BLaER1 (cell line): ENCODE measurements around the gene POLD4.
"Not testable (repeated sequence)": the region's sequence is repeated elsewhere in the genome, so short reads cannot be mapped to it uniquely, and the experiment has no call there.

ENCODE experiments used
- H3K27ac ChIP-seq: shearing (Covaris generic); formaldehyde crosslinking; 2 replicates; pipeline ENCODE4 v1.8.1; 2022
- H3K27me3 ChIP-seq: shearing (Covaris generic); formaldehyde crosslinking; 2 replicates; pipeline ENCODE4 v1.8.1; 2022
- H3K36me3 ChIP-seq: shearing (Covaris generic); formaldehyde crosslinking; 2 replicates; pipeline ENCODE4 v1.8.1; 2022
- H3K4me1 ChIP-seq: shearing (Covaris generic); formaldehyde crosslinking; 2 replicates; pipeline ENCODE4 v1.8.1; 2022
- H3K4me2 ChIP-seq: shearing (Covaris generic); formaldehyde crosslinking; 2 replicates; pipeline ENCODE4 v1.8.1; 2022
- H3K4me3 ChIP-seq: shearing (Covaris generic); formaldehyde crosslinking; 2 replicates; pipeline ENCODE4 v1.8.1; 2022
- H3K9ac ChIP-seq: shearing (Covaris generic); formaldehyde crosslinking; 2 replicates; pipeline ENCODE4 v1.8.1; 2022
- H3K9me3 ChIP-seq: shearing (Covaris generic); formaldehyde crosslinking; 2 replicates; pipeline ENCODE4 v1.8.1; 2022
- H4K20me1 ChIP-seq: shearing (Covaris generic); formaldehyde crosslinking; 2 replicates; pipeline ENCODE4 v1.8.1; 2022
- Cebpa-rat ChIP-seq: shearing (Covaris generic); IDR thresholded peaks from 2 replicates; pipeline ENCODE4 v1.8.1; 2022

Gene POLD4

GRCh38 chr11:67353317-67354074 is at the start of gene POLD4:
Gene POLD4, minus strand, starts transcription at chr11:67353546. Its CDS starts 147 bp downstream, at chr11:67353399.
- Histone ChIP-seq H3K9me3 (no peaks in the 10 kb centered on the region), H3K27ac (peak within 1 kb of the TSS; percentile 95)

GRCh38 chr11:67403085-67403484 is 49.7 kb upstream of the POLD4 start:
- Histone ChIP-seq H3K27ac (peak overlapping the region; percentile 97), H3K36me3 (peaks cover 35% of the 10 kb centered on the region)

More at GRCh38 chr11:67353317-67354074, at the start of gene POLD4:
- H3K4me2 ChIP-seq, result peak within 1 kb of the TSS; percentile 99
- H3K4me3 ChIP-seq, result peak within 1 kb of the TSS; percentile 75
- no peak for TF ChIP-seq Cebpa-rat
- H3K9ac ChIP-seq, result peak within 1 kb of the TSS; percentile 87
- H4K20me1 ChIP-seq, result no peaks in the 10 kb centered on the region
- peaks cover 80% of the 10 kb centered on the region for H3K4me1 ChIP-seq
- no peaks in the 10 kb centered on the region for H3K36me3 ChIP-seq
- no peaks in the 10 kb centered on the region for H3K27me3 ChIP-seq

GRCh38 chr11:67402192-67402839 is 49.0 kb upstream of the POLD4 start:
- not testable (repeated sequence) for H3K9me3 ChIP-seq, H3K27me3 ChIP-seq
- peaks cover 91% of the 10 kb centered on the region for H3K4me1 ChIP-seq
- H3K4me3 ChIP-seq, result peak overlapping the region; percentile 62
- peak overlapping the region; percentile 97 for H3K27ac ChIP-seq
- H3K36me3 ChIP-seq, result peaks cover 43% of the 10 kb centered on the region
- H3K4me2 ChIP-seq, result peak overlapping the region; percentile 100
- peaks cover 41% of the 10 kb centered on the region for H4K20me1 ChIP-seq
- peak overlapping the region; percentile 87 for H3K9ac ChIP-seq

More at GRCh38 chr11:67403085-67403484, 49.7 kb upstream of the POLD4 start:
- Histone ChIP-seq H3K4me3 (peak overlapping the region; percentile 70), H4K20me1 (peaks cover 33% of the 10 kb centered on the region), H3K4me2 (peak overlapping the region; percentile 100), H3K9ac (peak overlapping the region; percentile 87), H3K4me1 (peaks cover 91% of the 10 kb centered on the region)
- not testable (repeated sequence) for H3K27me3 ChIP-seq, H3K9me3 ChIP-seq

- H3K4me3 ChIP-seq, result peak within 1 kb of the TSS; percentile 97
- TF ChIP-seq Cebpa-rat, result no peak
- peak within 1 kb of the TSS; percentile 100 for H3K4me2 ChIP-seq
- H3K9me3 ChIP-seq, result no peaks in the 10 kb centered on the region
- peak within 1 kb of the TSS; percentile 99 for H3K27ac ChIP-seq
- peaks cover 48% of the 10 kb centered on the region for H3K36me3 ChIP-seq
- peak within 1 kb of the TSS; percentile 96 for H3K9ac ChIP-seq
- peaks cover 91% of the 10 kb centered on the region for H3K4me1 ChIP-seq
- peaks cover 47% of the 10 kb centered on the region for H4K20me1 ChIP-seq
- H3K27me3 ChIP-seq, result no peaks in the 10 kb centered on the region
Observed at GRCh38 chr11:67401495-67402191, 48.3 kb upstream of the POLD4 start, which contains the start of gene PPP1CA. Gene PPP1CA, minus strand, starts transcription at chr11:67401858. Its CDS starts 76 bp downstream, at chr11:67401782.

- Histone ChIP-seq H3K4me1 (peaks cover 91% of the 10 kb centered on the region), H3K4me2 (peak overlapping the region; percentile 90), H3K4me3 (peak overlapping the region; percentile 97), H4K20me1 (peaks cover 54% of the 10 kb centered on the region), H3K27ac (peak overlapping the region; percentile 99), H3K27me3 (no peaks in the 10 kb centered on the region), H3K9me3 (no peaks in the 10 kb centered on the region), H3K9ac (peak overlapping the region; percentile 96), H3K36me3 (peaks cover 52% of the 10 kb centered on the region)
- no peak for TF ChIP-seq Cebpa-rat
Observed at GRCh38 chr11:67400942-67401494, 47.7 kb upstream of the POLD4 start.

- peak overlapping the region; percentile 90 for H3K4me2 ChIP-seq
- peak overlapping the region; percentile 97 for H3K4me3 ChIP-seq
- H3K27me3 ChIP-seq, result no peaks in the 10 kb centered on the region
- peaks cover 52% of the 10 kb centered on the region for H3K36me3 ChIP-seq
- peaks cover 60% of the 10 kb centered on the region for H4K20me1 ChIP-seq
- peaks cover 91% of the 10 kb centered on the region for H3K4me1 ChIP-seq
- TF ChIP-seq Cebpa-rat, result no peak
- peak overlapping the region; percentile 99 for H3K27ac ChIP-seq
- H3K9me3 ChIP-seq, result no peaks in the 10 kb centered on the region
- H3K9ac ChIP-seq, result peak overlapping the region; percentile 96
Observed at GRCh38 chr11:67400251-67400941, 47.0 kb upstream of the POLD4 start.

- TF ChIP-seq Cebpa-rat, result no peak
Observed at GRCh38 chr11:67398661-67399563, 45.6 kb upstream of the POLD4 start.

GRCh38 chr11:67397986-67398660 is 44.8 kb upstream of the POLD4 start:
- Histone ChIP-seq H3K9ac (0 out of 2 replicates have a peak overlapping the region, but pooled peaks have one; percentile 96), H3K36me3 (peaks cover 72% of the 10 kb centered on the region), H3K4me3 (no peak overlapping the region)

More at GRCh38 chr11:67398661-67399563, 45.6 kb upstream of the POLD4 start:
- Histone ChIP-seq H3K9ac (peak overlapping the region; percentile 96), H3K36me3 (peaks cover 64% of the 10 kb centered on the region), H3K4me3 (peak overlapping the region; percentile 18; the same call in 1 of the 2 replicates), H3K27ac (peak overlapping the region; percentile 12; the same call in 1 of the 2 replicates), H3K4me1 (peaks cover 78% of the 10 kb centered on the region), H3K4me2 (peak overlapping the region; percentile 90), H3K27me3 (no peaks in the 10 kb centered on the region), H3K9me3 (no peaks in the 10 kb centered on the region), H4K20me1 (peaks cover 69% of the 10 kb centered on the region)

More at GRCh38 chr11:67397986-67398660, 44.8 kb upstream of the POLD4 start:
- Histone ChIP-seq H4K20me1 (peaks cover 77% of the 10 kb centered on the region), H3K27me3 (no peaks in the 10 kb centered on the region), H3K27ac (peak overlapping the region; percentile 30; the same call in 1 of the 2 replicates), H3K4me2 (peak overlapping the region; percentile 79), H3K9me3 (no peaks in the 10 kb centered on the region), H3K4me1 (peaks cover 74% of the 10 kb centered on the region)
- no peak for TF ChIP-seq Cebpa-rat
